ENCODE data around the gene UBE2O. TPM values are rescaled to one million over a fixed set of nuclear protein-coding genes. Genes with fewer than 3 reads are reported as not detected.

The UBE2O gene
- total and polyA plus RNA-seq, 4 experiments from 2014 or later = 4.5 to 43.7 (median 28.5) TPM

DNA sequence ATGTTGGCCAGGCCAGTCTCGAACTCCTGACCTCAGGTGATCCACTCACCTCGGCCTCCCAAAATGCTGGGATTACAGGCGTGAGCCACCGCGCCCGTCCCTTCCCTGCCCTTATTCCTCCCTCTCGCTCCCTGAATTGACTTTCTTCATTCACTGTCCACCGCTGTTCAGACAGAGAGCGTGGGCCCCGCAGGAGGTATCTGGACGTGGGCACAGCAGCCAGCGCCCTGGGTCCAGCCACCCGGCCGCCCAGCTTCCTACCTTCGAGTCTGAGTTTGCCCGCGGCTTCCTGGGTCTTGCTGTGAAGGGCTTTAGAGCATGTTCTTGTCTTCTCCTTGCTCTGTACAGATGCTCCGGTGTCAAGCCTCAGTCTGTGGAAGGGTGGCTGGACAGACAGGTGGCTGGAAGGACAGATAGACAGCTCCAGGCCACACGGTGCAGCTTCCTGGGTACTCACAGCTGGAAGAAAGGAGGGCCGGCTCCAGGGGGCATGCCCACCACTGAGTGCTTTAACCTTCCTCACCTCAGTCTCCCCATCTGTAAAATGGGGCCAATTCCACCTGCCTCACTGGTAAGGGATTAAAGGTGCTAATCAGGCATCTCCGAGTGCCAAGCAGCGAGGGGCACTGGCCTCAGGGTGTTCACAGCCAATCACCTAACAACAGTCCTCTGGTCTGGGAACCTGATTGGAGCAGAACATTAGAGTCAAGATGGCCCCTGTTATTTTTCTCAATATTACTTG, 34.7 kb upstream of the UBE2O start:
- H3K4me3 Mint-ChIP-seq = no peak overlapping the region
- peak overlapping the region in 1 of 7 donors; percentile 47 for H3K27ac Mint-ChIP-seq

DNA sequence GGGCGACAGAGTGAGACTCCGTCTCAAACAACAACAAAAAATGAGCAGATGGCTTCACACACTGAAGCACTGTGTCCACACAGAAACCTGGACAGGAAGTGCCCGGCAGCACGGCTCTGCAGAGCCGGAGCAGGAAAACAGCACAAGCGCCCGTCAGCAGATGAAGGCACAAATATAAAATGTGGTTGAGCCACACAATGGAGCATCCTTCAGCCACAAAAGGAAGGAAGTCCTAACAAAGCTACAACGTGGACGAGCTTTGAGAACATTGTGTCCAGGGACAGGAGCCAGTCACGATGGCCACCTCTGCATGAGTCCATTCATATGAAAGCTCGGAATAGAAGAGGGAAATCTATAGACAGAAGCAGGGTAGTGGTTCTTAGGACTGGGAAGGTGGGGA, 32.6 kb upstream of the UBE2O start:
- no peaks in the 10 kb centered on the region for H3K27me3 Mint-ChIP-seq
- peaks cover 0 to 8% of the 10 kb centered on the region in 2 donors for H3K36me3 Mint-ChIP-seq
- no peaks in the 10 kb centered on the region for H3K9me3 Mint-ChIP-seq
- Histone ChIP-seq H3K4me3 (ENCODE audit: low read length in 2 of 2) (no peak overlapping the region), H3K27me3 (ENCODE audit: insufficient read depth, low read length) (no peaks in the 10 kb centered on the region), H3K27ac (ENCODE audit: low read depth, low read length) (no peak overlapping the region), H3K9me3 (ENCODE audit: control insufficient read depth in 1 of 2, low read length in 2 of 2) (no peaks in the 10 kb centered on the region), H3K4me1 (ENCODE audit: insufficient read depth, low read length) (peaks cover 10% of the 10 kb centered on the region), H3K36me3 (ENCODE audit: insufficient read depth, low read length) (no peaks in the 10 kb centered on the region)
- peak overlapping the region in 2 of 7 donors; percentile 19 to 47 for H3K27ac Mint-ChIP-seq
- H3K4me3 Mint-ChIP-seq = no peak overlapping the region
- ChIA-PET CTCF (ENCODE audit: partially characterized antibody) (interaction anchor here (0.6 to 1.4 kb wide), 5 partner anchors 10 to 88 kb away, joined by 3 to 4 read pairs (median 3); partner anchors contain the start of gene AANAT), POLR2A (ENCODE audit: partially characterized antibody) (no interaction called here)
- no peak for DNase-seq
- intact Hi-C loops (cut with micrococcal nuclease) = no loop called here
- H3K4me1 Mint-ChIP-seq = peaks cover 1 to 10% (median 5%) of the 10 kb centered on the region in 4 donors

More for the DNA sequence above, 34.7 kb upstream of the UBE2O start:
- Histone ChIP-seq H3K4me3 (ENCODE audit: low read length in 2 of 2) (no peak overlapping the region), H3K27ac (ENCODE audit: low read depth, low read length) (no peak overlapping the region), H3K36me3 (ENCODE audit: insufficient read depth, low read length) (no peaks in the 10 kb centered on the region), H3K27me3 (ENCODE audit: insufficient read depth, low read length) (no peaks in the 10 kb centered on the region), H3K4me1 (ENCODE audit: insufficient read depth, low read length) (peaks cover 19% of the 10 kb centered on the region), H3K9me3 (ENCODE audit: control insufficient read depth in 1 of 2, low read length in 2 of 2) (no peaks in the 10 kb centered on the region)
- intact Hi-C loops (cut with micrococcal nuclease) = no loop called here
- no peak for DNase-seq
- Mint-ChIP-seq H3K4me1 (peaks cover 3 to 23% (median 17%) of the 10 kb centered on the region in 4 donors), H3K9me3 (no peaks in the 10 kb centered on the region), H3K27me3 (no peaks in the 10 kb centered on the region), H3K36me3 (peaks cover 0 to 6% of the 10 kb centered on the region in 2 donors)
- ChIA-PET CTCF (ENCODE audit: partially characterized antibody) (interaction anchor here (1.3 kb wide), 1 partner anchor 11 kb away, joined by 4 read pairs; no protein-coding TSS in a partner anchor), POLR2A (ENCODE audit: partially characterized antibody) (interaction anchor here (0.7 to 1.0 kb wide), 2 partner anchors 12 to 19 kb away, joined by 3 read pairs; no protein-coding TSS in a partner anchor)

GRCh38 chr17:76484228-76484725, 31.3 kb upstream of the UBE2O start:
- Mint-ChIP-seq H3K36me3 (peaks cover 0 to 11% of the 10 kb centered on the region in 2 donors), H3K9me3 (no peaks in the 10 kb centered on the region), H3K27me3 (no peaks in the 10 kb centered on the region), H3K4me1 (peaks cover 0 to 4% (median 1%) of the 10 kb centered on the region in 4 donors), H3K27ac (peak overlapping the region in 2 of 7 donors; percentile 36 to 69), H3K4me3 (no peak overlapping the region)
- no peak overlapping the region for H3K4me3 ChIP-seq (ENCODE audit: low read length in 2 of 2)
- H3K4me1 ChIP-seq (ENCODE audit: insufficient read depth, low read length) = peaks cover under 1% of the 10 kb centered on the region
- H3K27me3 ChIP-seq (ENCODE audit: insufficient read depth, low read length) = no peaks in the 10 kb centered on the region
- H3K27ac ChIP-seq (ENCODE audit: low read depth, low read length) = no peak overlapping the region
- POLR2A ChIA-PET (ENCODE audit: partially characterized antibody) = no interaction called here
- no peaks in the 10 kb centered on the region for H3K36me3 ChIP-seq (ENCODE audit: insufficient read depth, low read length)
- DNase-seq = peak in 1 of 5 donors; percentile 7
- H3K9me3 ChIP-seq (ENCODE audit: control insufficient read depth in 1 of 2, low read length in 2 of 2) = no peaks in the 10 kb centered on the region
- CTCF ChIA-PET (ENCODE audit: partially characterized antibody) = no interaction called here
- intact Hi-C loops (cut with micrococcal nuclease) = no loop called here

GRCh38 chr17:76481071-76481655, 28.2 kb upstream of the UBE2O start:
- DNase-seq = peak in 1 of 5 donors; percentile 22
- POLR2A ChIA-PET (ENCODE audit: partially characterized antibody) = interaction anchor here (1.0 kb wide), 1 partner anchor 9 kb away, joined by 5 read pairs; no protein-coding TSS in a partner anchor
- no peak overlapping the region for H3K4me3 ChIP-seq (ENCODE audit: low read length in 2 of 2)
- H3K9me3 ChIP-seq (ENCODE audit: control insufficient read depth in 1 of 2, low read length in 2 of 2) = no peaks in the 10 kb centered on the region
- H3K9me3 Mint-ChIP-seq = no peaks in the 10 kb centered on the region
- H3K27me3 ChIP-seq (ENCODE audit: insufficient read depth, low read length) = no peaks in the 10 kb centered on the region
- H3K4me1 Mint-ChIP-seq = peaks cover 0 to 4% (median 1%) of the 10 kb centered on the region in 4 donors
- CTCF ChIA-PET (ENCODE audit: partially characterized antibody) = no interaction called here
- H3K4me3 Mint-ChIP-seq = no peak overlapping the region
- H3K36me3 Mint-ChIP-seq = peaks cover 3 to 19% of the 10 kb centered on the region in 2 donors
- no peaks in the 10 kb centered on the region for H3K4me1 ChIP-seq (ENCODE audit: insufficient read depth, low read length)
- H3K27ac ChIP-seq (ENCODE audit: low read depth, low read length) = no peak overlapping the region
- intact Hi-C loops (cut with micrococcal nuclease) = no loop called here
- H3K27me3 Mint-ChIP-seq = no peaks in the 10 kb centered on the region
- H3K36me3 ChIP-seq (ENCODE audit: insufficient read depth, low read length) = no peaks in the 10 kb centered on the region
- H3K27ac Mint-ChIP-seq = no peak overlapping the region

DNA sequence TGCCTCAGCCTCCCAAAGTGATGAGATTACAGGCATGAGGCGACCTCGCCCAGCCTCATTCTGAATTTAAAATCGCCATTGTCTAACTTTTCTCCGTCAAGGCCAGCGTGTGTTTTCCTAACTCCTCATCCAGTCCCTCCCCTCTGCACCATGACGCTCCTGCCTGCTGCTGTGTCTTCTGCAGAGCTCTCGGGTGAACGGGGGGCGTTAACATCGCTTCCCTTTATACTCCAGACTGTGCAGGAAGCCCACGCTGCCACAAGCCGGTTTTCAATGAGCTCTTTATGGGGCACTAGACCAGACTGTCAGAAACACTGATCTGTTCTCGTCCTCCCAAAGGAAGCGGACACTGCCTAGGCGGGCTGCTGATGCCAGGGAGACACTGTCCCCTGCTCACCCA, 27.7 kb upstream of the UBE2O start:
- DNase-seq = no peak
- CTCF ChIA-PET (ENCODE audit: partially characterized antibody) = no interaction called here
- no peak overlapping the region for H3K4me3 Mint-ChIP-seq
- H3K4me1 Mint-ChIP-seq = peaks cover 0 to 4% (median under 1%) of the 10 kb centered on the region in 4 donors
- H3K27ac Mint-ChIP-seq = no peak overlapping the region
- H3K9me3 Mint-ChIP-seq = no peaks in the 10 kb centered on the region
- H3K4me1 ChIP-seq (ENCODE audit: insufficient read depth, low read length) = no peaks in the 10 kb centered on the region
- no peaks in the 10 kb centered on the region for H3K9me3 ChIP-seq (ENCODE audit: control insufficient read depth in 1 of 2, low read length in 2 of 2)
- H3K36me3 ChIP-seq (ENCODE audit: insufficient read depth, low read length) = no peaks in the 10 kb centered on the region
- POLR2A ChIA-PET (ENCODE audit: partially characterized antibody) = interaction anchor here (1.0 kb wide), 1 partner anchor 10 kb away, joined by 5 read pairs; no protein-coding TSS in a partner anchor
- H3K27me3 Mint-ChIP-seq = no peaks in the 10 kb centered on the region
- intact Hi-C loops (cut with micrococcal nuclease) = no loop called here
- no peaks in the 10 kb centered on the region for H3K27me3 ChIP-seq (ENCODE audit: insufficient read depth, low read length)
- H3K4me3 ChIP-seq (ENCODE audit: low read length in 2 of 2) = no peak overlapping the region
- no peak overlapping the region for H3K27ac ChIP-seq (ENCODE audit: low read depth, low read length)
- peaks cover 3 to 19% of the 10 kb centered on the region in 2 donors for H3K36me3 Mint-ChIP-seq

- ChIA-PET POLR2A (ENCODE audit: partially characterized antibody) (no interaction called here), CTCF (ENCODE audit: partially characterized antibody) (no interaction called here)
- Histone ChIP-seq H3K4me3 (ENCODE audit: low read length in 2 of 2) (no peak overlapping the region), H3K27ac (ENCODE audit: low read depth, low read length) (no peak overlapping the region), H3K4me1 (ENCODE audit: insufficient read depth, low read length) (no peaks in the 10 kb centered on the region), H3K27me3 (ENCODE audit: insufficient read depth, low read length) (no peaks in the 10 kb centered on the region), H3K9me3 (ENCODE audit: control insufficient read depth in 1 of 2, low read length in 2 of 2) (no peaks in the 10 kb centered on the region), H3K36me3 (ENCODE audit: insufficient read depth, low read length) (no peaks in the 10 kb centered on the region)
- Mint-ChIP-seq H3K4me3 (no peak overlapping the region), H3K36me3 (peaks cover 3 to 22% of the 10 kb centered on the region in 2 donors), H3K27ac (peak overlapping the region in 1 of 7 donors; percentile 42), H3K4me1 (peaks cover 0 to 4% (median under 1%) of the 10 kb centered on the region in 4 donors), H3K27me3 (no peaks in the 10 kb centered on the region), H3K9me3 (no peaks in the 10 kb centered on the region)
- no peak for DNase-seq
- intact Hi-C loops (cut with micrococcal nuclease) = no loop called here
Observed at GRCh38 chr17:76479515-76480060, 26.6 kb upstream of the UBE2O start.

All from CD4-positive, alpha-beta memory T cell (primary cell).